ENCODE measurements around the gene MTX1.
"Not testable (repeated sequence)": the region's sequence is repeated elsewhere in the genome, so short reads cannot be mapped to it uniquely, and the experiment has no call there.

The MTX1 gene

DNA sequence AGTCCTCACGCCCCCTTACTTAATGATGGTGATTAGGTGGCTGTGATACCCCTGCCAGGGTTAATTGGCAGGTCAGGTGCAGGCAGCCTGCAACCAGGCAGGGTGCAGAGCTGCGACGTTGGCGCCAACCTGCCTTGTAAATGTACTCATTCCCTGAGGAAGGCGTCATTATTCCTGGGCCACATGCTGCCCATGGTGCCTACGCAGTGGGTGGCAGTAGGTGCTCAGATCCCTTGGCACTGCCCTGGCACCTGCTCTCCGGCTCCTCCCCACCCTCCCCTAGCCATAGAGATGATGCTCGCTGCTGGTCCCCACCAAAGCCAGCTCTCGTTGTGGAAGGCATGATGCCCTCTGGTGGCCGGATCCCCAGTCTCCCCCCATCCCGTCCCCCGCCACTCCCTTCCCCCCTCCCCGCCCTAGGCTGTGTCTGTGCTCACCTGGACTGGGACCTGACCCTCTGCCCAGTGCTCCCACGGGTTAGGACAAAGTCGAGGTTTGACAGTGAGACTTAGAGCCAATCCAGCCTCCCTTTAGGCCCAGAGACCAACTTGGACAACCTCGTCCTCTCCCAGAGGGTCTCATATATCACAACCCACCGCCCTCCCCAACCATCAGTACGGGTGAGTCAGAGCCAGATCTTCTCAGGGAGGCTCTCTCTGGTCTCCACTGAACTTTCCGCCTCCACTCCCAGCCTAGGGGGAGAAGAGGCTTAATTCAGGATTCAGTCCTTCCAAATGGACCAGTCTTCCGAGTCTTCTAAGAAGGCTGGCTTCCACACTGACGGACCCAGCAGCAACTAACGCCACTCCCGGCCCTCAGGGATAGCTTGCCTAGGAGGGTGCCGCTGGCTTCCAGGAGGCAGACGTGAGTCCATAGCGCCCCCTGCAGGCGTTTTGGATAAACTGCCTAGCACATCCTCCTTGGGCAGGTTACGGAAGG, 41.1 kb upstream of the MTX1 start:
- no peak overlapping the region for H3K27ac ChIP-seq
- TF ChIP-seq, protein P1, sequence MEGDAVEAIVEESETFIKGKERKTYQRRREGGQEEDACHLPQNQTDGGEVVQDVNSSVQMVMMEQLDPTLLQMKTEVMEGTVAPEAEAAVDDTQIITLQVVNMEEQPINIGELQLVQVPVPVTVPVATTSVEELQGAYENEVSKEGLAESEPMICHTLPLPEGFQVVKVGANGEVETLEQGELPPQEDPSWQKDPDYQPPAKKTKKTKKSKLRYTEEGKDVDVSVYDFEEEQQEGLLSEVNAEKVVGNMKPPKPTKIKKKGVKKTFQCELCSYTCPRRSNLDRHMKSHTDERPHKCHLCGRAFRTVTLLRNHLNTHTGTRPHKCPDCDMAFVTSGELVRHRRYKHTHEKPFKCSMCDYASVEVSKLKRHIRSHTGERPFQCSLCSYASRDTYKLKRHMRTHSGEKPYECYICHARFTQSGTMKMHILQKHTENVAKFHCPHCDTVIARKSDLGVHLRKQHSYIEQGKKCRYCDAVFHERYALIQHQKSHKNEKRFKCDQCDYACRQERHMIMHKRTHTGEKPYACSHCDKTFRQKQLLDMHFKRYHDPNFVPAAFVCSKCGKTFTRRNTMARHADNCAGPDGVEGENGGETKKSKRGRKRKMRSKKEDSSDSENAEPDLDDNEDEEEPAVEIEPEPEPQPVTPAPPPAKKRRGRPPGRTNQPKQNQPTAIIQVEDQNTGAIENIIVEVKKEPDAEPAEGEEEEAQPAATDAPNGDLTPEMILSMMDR (conservative IDR thresholded peaks at IDR 0.05): peak; percentile 95
- no peak for TF ChIP-seq ZFX (IDR thresholded peaks at IDR 0.05)

DNA sequence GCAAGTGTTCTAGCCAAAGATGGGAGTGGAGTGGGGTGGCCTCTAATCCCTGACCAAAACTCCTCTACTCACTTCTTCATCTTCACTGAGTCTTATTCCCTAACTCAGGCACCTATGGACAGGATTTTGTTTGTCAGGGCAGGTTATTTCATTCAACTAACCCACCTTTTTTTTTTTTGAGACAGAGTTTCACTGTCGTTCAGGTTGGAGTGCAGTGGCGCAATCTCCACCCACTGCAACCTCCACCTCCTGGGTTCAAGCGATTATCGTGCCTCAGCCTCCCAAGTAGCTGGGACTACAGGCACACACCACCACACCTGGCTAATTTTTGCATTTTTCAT, 40.4 kb upstream of the MTX1 start:
- H3K27ac ChIP-seq: not testable (repeated sequence)
- TF ChIP-seq, protein P1 (conservative IDR thresholded peaks at IDR 0.05): peak; percentile 44

DNA sequence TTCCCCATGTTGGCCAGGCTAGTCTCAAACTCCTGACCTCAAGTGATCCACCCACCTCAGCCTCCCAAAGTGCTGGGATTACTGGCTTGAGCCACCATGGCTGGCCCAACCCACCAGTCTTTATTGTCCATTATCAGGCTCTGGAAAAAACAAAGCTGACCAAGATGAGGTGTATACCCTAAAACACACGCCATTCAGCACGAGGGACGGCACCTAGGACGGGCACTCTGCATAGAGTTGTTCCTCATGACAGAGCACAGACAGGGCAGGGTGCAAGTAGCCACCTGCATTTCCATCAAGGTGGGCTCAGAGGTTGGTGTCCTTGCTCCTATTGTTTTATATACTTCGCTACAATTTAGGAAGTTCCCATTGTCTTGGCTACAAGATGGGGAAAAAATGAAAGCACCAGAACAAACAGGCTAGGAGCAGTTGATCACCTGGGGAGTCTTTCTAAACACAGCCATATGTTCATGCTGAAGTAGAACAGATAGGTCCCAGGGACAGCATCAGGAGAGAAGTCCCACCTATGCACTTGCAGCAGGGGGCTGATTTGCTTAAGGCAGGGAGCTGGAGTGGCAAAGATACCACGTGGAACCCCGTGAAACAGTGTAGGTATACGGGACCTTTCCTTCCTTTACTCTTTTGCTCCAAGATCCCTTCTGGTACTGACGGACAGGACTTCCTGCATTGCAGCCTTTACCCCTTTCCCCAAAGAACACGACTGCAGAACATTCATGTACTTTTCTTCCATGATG, 39.9 kb upstream of the MTX1 start:
- H3K27ac ChIP-seq: no peak overlapping the region
- TF ChIP-seq, protein P1 (conservative IDR thresholded peaks at IDR 0.05): no peak
- no peak for TF ChIP-seq ZFX (IDR thresholded peaks at IDR 0.05)

DNA sequence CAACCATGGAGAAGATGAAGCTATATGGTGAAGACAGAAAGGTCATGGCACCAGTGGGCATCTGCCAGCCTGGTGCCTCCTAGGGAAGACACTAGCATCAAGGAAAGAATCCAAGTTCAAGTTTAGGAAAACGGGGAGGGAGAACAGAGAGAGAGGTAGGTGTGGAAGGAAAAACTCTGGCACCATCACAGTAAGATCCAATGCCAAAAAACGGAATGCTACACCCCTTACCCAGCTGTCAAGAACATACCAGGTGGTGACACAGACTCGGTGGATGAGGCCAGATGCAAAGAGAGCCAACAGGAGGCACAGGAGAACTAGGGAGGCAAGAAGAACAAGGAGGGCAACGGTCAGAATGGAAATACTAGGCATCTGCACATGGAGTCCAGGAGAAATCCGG, 39.0 kb upstream of the MTX1 start:
- TF ChIP-seq, protein P1 (conservative IDR thresholded peaks at IDR 0.05): no peak
- no peak for TF ChIP-seq ZFX (IDR thresholded peaks at IDR 0.05)
- no peak overlapping the region for H3K27ac ChIP-seq

DNA sequence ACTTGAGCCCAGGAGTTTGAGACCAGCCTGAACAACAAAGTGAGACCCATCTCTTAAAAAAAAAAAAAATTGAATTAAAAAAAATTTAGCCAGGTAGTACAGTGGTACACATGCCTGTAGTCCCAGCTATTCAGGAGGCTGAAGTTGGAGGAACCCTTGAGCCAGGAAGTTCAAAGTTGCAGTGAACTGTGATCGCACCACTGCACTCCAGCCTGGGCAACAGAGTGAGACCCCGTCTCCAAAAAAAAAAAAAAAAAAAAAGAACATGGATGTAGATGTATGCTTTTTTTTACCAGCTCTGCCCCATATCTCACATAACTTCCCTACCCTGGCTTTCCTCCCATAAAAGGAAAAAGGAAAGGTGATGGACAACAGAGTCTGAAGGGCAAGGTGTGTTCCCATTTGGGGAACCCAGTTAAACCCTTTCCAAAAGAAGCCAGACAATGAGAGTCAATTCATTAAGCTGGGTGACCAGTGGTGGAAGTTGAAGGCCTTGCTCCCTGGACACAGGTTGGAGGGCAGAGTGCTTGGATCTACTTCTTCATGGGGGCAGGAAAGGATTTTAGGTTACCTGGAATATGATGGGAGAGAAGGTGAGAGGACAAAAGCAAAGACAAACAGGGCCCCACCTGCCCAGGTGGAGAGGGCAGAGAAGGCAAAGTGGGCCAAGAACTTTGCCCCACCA, 38.3 kb upstream of the MTX1 start:
- no peak overlapping the region for H3K27ac ChIP-seq
- TF ChIP-seq, protein P1 (conservative IDR thresholded peaks at IDR 0.05): no peak
- no peak for TF ChIP-seq ZFX (IDR thresholded peaks at IDR 0.05)

DNA sequence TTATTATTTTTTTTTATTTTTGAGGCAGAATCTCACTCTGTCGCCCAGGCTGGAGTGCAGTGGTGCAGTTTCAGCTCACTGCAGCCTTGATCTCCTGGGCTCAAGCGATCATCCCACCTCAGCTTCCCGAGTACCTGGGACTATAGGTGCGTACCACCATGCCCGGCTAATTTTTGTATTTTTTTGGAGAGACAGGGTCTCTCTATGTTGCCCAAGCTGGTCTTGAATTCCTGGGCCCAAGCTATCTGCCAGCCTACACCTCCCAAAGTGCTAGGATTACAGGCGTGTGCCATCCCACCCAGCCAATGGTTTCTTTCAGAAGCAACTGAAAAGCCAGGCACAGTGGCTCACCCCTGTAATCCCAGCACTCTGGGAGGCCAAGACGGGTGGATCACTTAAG, 37.7 kb upstream of the MTX1 start:
- no peak for TF ChIP-seq ZFX (IDR thresholded peaks at IDR 0.05)
- TF ChIP-seq, protein P1 (conservative IDR thresholded peaks at IDR 0.05): no peak
- H3K27ac ChIP-seq: no peak overlapping the region

Data from C4-2B (cell line).